DOHH2 (cell line): ENCODE results near the gene TRIM56.
"Not testable (repeated sequence)": the region's sequence is repeated elsewhere in the genome, so short reads cannot be mapped to it uniquely, and the experiment has no call there.

ENCODE experiments used
- H3F3A ChIP-seq: fragments of 200-600 bp; sonication (generic), shearing (Covaris generic); 2 replicates; pipeline ENCODE4 v1.6.0; 2016; ENCODE audit warnings: antibody characterized with exemption, mild to moderate bottlenecking; ENCODE audit not compliant: control insufficient read depth, insufficient read depth
- H3K27ac ChIP-seq: fragments of 200-600 bp; sonication (generic); 2 replicates; pipeline ENCODE4 v1.5.1; 2014; ENCODE audit warnings: low read depth, mild to moderate bottlenecking, low read length, moderate library complexity
- H3K27me3 ChIP-seq: fragments of 200-600 bp; sonication (generic); 2 replicates; pipeline ENCODE4 v1.6.1; 2014; ENCODE audit warnings: mild to moderate bottlenecking, low read length, mixed read lengths; ENCODE audit not compliant: control insufficient read depth
- H3K36me3 ChIP-seq: fragments of 200-600 bp; sonication (generic); 2 replicates; pipeline ENCODE4 v1.6.1; 2014; ENCODE audit warnings: mild to moderate bottlenecking, low read length, moderate library complexity, mixed read lengths; ENCODE audit not compliant: control insufficient read depth
- H3K4me1 ChIP-seq: fragments of 200-600 bp; sonication (generic); 2 replicates; pipeline ENCODE4 v1.6.1; 2014; ENCODE audit warnings: mild to moderate bottlenecking, low read length, mixed read lengths; ENCODE audit not compliant: control insufficient read depth
- H3K4me2 ChIP-seq: fragments of 200-600 bp; sonication (generic); 2 replicates; pipeline ENCODE4 v1.6.0; 2014; ENCODE audit warnings: mild to moderate bottlenecking, low read length, moderate library complexity
- H3K4me3 ChIP-seq: fragments of 200-600 bp; sonication (generic); 2 replicates; pipeline ENCODE4 v1.5.1; 2014; ENCODE audit warnings: mild to moderate bottlenecking, low read length, mixed read lengths
- H3K79me2 ChIP-seq: fragments of 200-600 bp; sonication (generic); 2 replicates; pipeline ENCODE4 v1.6.1; 2014; ENCODE audit warnings: mild to moderate bottlenecking, low read length, mixed read lengths; ENCODE audit not compliant: control insufficient read depth
- H3K9me2 ChIP-seq: fragments of 200-600 bp; sonication (generic); replicated peaks from 2 replicates; pipeline ENCODE4 v1.6.1; 2014; ENCODE audit warnings: mild to moderate bottlenecking, low read length, mixed read lengths; ENCODE audit not compliant: control insufficient read depth
- H3K9me3 ChIP-seq: fragments of 200-600 bp; sonication (generic); 2 replicates; pipeline ENCODE4 v1.6.1; 2014; ENCODE audit warnings: antibody characterized with exemption, low read length, mixed read lengths; ENCODE audit not compliant: control insufficient read depth, insufficient read depth
- H4K20me1 ChIP-seq: fragments of 200-600 bp; sonication (generic); 2 replicates; pipeline ENCODE4 v1.6.0; 2014; ENCODE audit warnings: low read depth, mild to moderate bottlenecking, antibody characterized with exemption, low read length, moderate library complexity; ENCODE audit not compliant: control insufficient read depth, insufficient read depth
- EZH2phosphoT487 ChIP-seq: fragments of 200-600 bp; sonication (generic); IDR thresholded peaks from 2 replicates; pipeline ENCODE4 v1.6.1; 2017; ENCODE audit warnings: borderline replicate concordance, mild to moderate bottlenecking, antibody characterized with exemption, low read length, moderate library complexity, mixed read lengths
- TF ChIP-seq, protein P1 (sequence below): fragments of 200-600 bp; sonication (generic); IDR thresholded peaks from one replicate; pipeline ENCODE4 v1.5.1; 2014; ENCODE audit warnings: antibody characterized with exemption, mild to moderate bottlenecking, low read depth, low read length; ENCODE audit not compliant: poor library complexity, severe bottlenecking

Gene TRIM56

GRCh38 chr7:101085162-101085964 is at the start of gene TRIM56:
Gene TRIM56 (plus strand): TSS chr7:101085481. CDS start chr7:101087313, 1,832 bp downstream.
- Histone ChIP-seq H3K9me3 (no peaks in the 10 kb centered on the region), H3K4me2 (peak within 1 kb of the TSS; percentile 92), H3K4me3 (peak within 1 kb of the TSS; percentile 93), H3K36me3 (peaks cover 35% of the 10 kb centered on the region), H3F3A (0 out of 2 replicates have a peak, but pooled peaks cover 3% of the 10 kb centered on the region), H3K27ac (peak within 1 kb of the TSS; percentile 66), H4K20me1 (no peaks in the 10 kb centered on the region), H3K4me1 (peaks cover 21% of the 10 kb centered on the region), H3K79me2 (peaks cover 42% of the 10 kb centered on the region), H3K27me3 (no peaks in the 10 kb centered on the region), H3K9me2 (no peaks in the 10 kb centered on the region)
- no peak for TF ChIP-seq EZH2phosphoT487
- TF ChIP-seq, protein P1, sequence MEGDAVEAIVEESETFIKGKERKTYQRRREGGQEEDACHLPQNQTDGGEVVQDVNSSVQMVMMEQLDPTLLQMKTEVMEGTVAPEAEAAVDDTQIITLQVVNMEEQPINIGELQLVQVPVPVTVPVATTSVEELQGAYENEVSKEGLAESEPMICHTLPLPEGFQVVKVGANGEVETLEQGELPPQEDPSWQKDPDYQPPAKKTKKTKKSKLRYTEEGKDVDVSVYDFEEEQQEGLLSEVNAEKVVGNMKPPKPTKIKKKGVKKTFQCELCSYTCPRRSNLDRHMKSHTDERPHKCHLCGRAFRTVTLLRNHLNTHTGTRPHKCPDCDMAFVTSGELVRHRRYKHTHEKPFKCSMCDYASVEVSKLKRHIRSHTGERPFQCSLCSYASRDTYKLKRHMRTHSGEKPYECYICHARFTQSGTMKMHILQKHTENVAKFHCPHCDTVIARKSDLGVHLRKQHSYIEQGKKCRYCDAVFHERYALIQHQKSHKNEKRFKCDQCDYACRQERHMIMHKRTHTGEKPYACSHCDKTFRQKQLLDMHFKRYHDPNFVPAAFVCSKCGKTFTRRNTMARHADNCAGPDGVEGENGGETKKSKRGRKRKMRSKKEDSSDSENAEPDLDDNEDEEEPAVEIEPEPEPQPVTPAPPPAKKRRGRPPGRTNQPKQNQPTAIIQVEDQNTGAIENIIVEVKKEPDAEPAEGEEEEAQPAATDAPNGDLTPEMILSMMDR: no peak

GRCh38 chr7:101035941-101036340 is 49.3 kb upstream of the TRIM56 start:
- Histone ChIP-seq H3K4me2 (no peak overlapping the region), H4K20me1 (no peaks in the 10 kb centered on the region), H3F3A (no peaks in the 10 kb centered on the region), H3K9me2 (no peaks in the 10 kb centered on the region), H3K36me3 (no peaks in the 10 kb centered on the region), H3K27ac (no peak overlapping the region), H3K79me2 (no peaks in the 10 kb centered on the region), H3K4me1 (no peaks in the 10 kb centered on the region), H3K4me3 (no peak overlapping the region), H3K27me3 (peaks cover 7% of the 10 kb centered on the region; the same call in 1 of the 2 replicates), H3K9me3 (no peaks in the 10 kb centered on the region)
- no peak for TF ChIP-seq EZH2phosphoT487
- TF ChIP-seq, protein P1: no peak

DNA sequence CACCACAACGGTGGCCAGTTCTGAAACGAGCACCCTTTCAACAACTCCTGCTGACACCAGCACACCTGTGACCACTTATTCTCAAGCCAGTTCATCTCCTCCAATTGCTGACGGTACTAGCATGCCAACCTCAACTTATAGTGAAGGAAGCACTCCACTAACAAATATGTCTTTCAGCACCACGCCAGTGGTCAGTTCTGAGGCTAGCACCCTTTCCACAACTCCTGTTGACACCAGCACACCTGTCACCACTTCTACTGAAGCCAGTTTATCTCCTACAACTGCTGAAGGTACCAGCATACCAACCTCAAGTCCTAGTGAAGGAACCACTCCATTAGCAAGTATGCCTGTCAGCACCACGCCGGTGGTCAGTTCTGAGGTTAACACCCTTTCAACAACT is 44.0 kb upstream of the TRIM56 start:
- not testable (repeated sequence) for H3K4me2 ChIP-seq, H4K20me1 ChIP-seq, H3F3A ChIP-seq, H3K79me2 ChIP-seq, H3K36me3 ChIP-seq, H3K27me3 ChIP-seq, H3K4me1 ChIP-seq, H3K4me3 ChIP-seq, H3K27ac ChIP-seq, H3K9me2 ChIP-seq, H3K9me3 ChIP-seq

- Histone ChIP-seq H3K9me3 (no peaks in the 10 kb centered on the region), H3F3A (no peaks in the 10 kb centered on the region), H3K36me3 (no peaks in the 10 kb centered on the region), H4K20me1 (no peaks in the 10 kb centered on the region), H3K27me3 (peaks cover 22% of the 10 kb centered on the region), H3K27ac (no peak overlapping the region), H3K4me3 (no peak overlapping the region), H3K79me2 (no peaks in the 10 kb centered on the region), H3K9me2 (no peaks in the 10 kb centered on the region), H3K4me1 (no peaks in the 10 kb centered on the region), H3K4me2 (no peak overlapping the region)
- no peak for TF ChIP-seq EZH2phosphoT487
- TF ChIP-seq, protein P1: no peak
Observed at GRCh38 chr7:101058355-101058754, 26.9 kb upstream of the TRIM56 start.
